ENCODE results near the gene INTS11.
"Not testable (repeated sequence)": the region's sequence is repeated elsewhere in the genome, so short reads cannot be mapped to it uniquely, and the experiment has no call there.

INTS11 gene

DNA sequence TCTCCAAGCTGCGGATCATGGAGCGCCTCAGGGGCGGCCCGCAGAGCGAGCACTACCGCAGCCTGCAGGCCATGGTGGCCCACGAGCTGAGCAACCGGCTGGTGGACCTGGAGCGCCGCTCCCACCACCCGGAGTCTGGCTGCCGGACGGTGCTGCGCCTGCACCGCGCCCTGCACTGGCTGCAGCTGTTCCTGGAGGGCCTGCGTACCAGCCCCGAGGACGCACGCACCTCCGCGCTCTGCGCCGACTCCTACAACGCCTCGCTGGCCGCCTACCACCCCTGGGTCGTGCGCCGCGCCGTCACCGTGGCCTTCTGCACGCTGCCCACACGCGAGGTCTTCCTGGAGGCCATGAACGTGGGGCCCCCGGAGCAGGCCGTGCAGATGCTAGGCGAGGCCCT lies 2.8 kb upstream of the INTS11 start:
- DNase-seq = no peak

DNA sequence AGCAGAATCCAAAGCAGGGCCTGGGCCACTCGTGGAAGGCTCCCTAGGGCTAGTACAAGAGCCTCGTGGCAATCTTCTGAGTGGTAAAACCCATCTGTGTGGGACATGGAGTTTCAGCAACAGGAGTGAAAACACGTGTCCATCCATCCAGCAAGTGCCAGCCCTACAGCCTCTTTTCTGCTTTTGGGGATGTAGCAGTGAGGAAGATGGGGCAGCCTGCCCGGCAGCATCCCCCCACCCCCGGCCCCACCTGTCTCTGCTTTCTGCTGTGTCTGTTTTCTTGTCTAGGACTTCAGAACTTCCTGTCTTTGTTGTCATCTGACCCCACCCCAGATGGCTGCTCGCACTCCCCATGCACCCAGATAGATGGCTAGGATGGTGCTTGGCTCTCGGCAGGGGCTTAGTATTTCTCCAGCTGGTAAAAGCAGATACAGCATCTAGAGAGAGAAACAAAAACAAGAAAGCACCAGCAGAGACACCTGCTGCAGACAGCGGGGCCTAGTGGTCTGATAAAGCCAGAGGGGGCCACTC lies 1.7 kb upstream of the INTS11 start:
- DNase-seq = peak; percentile 46

DNA sequence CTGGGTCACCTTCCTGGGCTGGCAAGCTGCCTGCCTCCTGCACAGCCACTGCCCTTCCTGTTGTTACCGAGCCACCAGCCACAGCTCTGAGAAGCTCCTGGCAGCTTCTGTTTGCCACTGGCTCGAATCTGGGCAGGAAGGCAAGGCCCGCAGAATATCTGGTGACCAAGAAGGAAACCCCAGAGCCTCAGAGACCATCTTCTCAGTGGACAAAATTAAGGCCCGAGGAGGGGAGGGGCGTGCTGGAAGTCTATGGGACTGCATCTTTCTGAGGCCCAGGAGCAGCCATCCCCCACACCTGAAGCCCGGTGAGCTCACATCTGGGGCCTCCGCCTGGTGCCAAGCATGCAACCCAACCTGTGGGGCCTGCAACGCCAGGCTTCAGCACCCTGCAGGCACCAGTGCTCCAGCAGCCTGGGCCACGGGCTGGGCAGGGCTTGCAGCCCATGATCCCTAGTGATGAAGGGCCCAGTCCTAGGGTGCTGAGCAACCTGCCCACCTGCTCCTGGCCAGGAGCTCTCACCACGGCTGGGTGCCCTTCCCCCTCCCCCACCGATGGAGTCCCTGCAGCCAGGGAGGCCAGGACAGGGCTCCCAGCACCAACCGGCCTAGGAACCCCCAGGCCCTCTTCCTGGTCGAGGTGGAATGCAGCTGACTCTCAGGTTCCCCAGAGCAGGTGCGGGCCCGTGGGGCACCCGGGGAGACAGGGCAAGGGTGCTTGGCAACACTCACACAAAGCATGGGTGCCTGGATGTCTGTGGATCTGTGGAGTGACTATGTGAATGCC lies 1.0 kb upstream of the INTS11 start:
- DNase-seq = peak; percentile 86

DNA sequence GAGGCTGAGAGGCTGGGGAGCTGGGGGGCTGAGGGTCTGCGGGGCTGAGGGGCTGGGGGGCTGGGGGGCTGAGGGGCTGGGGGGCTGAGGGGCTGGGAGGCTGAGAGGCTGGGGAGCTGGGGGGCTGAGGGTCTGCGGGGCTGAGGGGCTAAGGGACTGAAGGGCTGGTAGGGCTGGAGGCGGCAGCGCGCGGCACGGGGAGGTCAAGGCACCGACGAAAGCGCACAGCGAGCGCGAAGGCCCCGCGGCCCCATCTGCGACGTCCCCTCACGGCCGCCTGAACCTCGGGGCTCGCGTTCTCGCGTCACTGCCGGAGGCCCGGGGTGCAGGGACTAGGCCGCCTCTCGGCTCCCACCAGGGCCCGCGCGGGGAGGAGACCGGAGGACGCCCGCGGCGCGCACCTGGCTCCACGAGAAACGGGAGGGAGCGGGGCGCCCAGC lies 356 bp downstream of the INTS11 start:
- no peak for DNase-seq

DNA sequence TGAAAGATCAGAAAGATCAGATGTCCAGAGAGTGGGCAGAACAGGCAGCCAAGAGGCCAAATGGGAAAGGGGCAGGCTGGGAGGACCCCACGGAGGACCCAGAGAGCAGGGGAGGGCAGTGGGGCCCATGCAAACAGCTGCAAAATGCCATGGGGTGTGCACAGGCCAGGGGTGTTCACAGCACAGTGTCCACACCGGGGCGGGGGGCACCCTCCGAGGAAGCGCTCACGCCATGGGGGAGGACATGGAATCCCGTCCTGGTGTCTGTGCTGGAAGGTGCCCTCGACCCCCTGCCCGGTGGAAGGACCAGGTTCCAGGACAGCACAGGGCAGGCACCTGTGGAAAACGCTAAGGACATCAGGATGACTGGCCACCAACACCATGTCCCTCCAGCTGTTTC lies 1.5 kb downstream of the INTS11 start:
- no peak for DNase-seq

DNA sequence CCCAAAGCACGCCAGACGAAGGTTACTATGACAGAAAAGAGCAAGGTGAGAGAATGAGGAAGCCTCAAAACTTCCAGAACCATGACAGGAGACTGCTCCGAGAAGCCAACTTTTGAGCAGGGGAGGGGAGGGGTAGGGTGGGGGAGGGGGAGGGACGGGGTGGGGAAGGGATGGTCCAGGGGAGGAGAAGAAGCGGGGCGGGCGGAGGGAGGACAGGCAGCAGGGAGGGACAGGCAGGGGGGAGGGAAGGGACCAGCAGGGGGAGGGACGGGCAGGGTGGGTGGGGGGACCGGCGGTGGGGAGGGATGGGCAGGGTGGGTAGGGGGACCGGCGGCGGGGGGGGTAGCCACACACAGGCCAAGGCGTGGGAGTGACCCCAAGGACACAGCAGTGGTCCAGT lies 2.0 kb downstream of the INTS11 start:
- no peak for DNase-seq

DNA sequence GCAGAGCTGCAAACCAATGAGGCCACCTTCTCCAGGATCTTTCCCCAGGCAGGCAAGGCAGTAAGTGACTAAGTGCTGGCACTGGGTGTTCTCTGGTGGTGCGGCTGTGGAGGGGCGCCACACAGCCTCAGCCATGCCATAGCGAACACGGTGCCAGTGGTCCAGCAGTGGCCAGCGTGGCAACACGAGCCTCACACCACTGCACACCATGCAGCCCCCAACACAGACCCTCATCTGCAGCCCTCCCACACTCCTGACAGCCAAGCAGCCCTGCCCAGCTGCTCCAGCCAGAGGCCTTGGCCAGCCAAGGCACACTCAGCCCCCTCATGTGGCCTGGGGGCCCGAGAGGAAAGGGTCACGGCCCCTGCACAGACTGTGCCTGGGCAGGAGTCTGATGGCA lies 3.0 kb downstream of the INTS11 start:
- no peak for DNase-seq

DNA sequence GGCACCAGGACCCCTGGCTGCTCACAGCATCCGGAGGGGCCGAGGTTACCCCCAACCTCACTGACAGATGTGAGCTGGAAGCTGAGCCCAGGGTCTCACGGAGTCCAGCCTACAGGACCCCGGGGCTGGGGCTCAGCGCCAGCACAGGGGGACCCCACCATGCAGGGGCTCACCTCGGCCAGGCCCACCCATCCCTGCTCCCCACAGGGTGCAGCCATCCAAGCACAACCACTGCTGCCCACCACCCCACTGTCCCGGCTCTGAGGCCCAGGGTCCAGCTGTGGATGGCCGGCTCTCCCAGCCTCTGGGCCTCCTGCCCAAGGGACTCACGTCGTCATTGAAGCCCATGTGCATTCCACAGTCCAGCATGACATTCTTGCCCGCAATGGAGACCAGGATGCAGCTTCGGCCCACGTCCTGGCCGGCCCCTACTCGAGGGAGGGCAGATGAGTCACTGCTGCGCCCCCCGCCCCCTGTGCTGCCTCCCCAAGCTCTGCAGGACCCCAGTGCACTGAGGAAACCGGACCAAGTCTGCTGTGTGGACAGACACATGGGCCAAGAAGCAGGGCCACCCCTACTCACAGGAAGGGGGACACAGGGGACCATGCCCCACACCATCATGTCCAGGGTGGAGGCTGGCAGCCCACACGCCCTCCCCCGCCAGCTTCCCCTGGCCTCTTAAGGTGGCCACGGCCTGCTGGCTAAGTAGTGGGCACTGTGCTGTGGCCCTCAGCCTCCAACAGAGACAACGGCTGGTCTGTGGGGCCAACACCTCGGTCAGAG lies 3.6 kb downstream of the INTS11 start:
- no peak for DNase-seq

DNA sequence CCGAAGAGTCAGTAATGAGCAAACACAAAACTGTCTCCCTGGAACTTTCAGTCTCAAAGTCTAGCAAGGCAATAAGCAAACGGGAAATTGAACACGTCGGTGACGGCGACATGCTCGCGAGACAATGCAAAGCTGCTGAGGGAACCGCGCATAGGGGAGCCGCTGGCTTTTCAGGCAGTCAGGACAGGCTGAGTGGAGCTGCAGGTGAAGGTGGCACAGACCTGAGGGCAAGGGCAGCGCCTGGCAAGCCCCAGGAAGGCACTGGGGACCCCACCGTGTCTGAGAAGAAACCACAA lies 4.9 kb downstream of the INTS11 start:
- no peak for DNase-seq

DNA sequence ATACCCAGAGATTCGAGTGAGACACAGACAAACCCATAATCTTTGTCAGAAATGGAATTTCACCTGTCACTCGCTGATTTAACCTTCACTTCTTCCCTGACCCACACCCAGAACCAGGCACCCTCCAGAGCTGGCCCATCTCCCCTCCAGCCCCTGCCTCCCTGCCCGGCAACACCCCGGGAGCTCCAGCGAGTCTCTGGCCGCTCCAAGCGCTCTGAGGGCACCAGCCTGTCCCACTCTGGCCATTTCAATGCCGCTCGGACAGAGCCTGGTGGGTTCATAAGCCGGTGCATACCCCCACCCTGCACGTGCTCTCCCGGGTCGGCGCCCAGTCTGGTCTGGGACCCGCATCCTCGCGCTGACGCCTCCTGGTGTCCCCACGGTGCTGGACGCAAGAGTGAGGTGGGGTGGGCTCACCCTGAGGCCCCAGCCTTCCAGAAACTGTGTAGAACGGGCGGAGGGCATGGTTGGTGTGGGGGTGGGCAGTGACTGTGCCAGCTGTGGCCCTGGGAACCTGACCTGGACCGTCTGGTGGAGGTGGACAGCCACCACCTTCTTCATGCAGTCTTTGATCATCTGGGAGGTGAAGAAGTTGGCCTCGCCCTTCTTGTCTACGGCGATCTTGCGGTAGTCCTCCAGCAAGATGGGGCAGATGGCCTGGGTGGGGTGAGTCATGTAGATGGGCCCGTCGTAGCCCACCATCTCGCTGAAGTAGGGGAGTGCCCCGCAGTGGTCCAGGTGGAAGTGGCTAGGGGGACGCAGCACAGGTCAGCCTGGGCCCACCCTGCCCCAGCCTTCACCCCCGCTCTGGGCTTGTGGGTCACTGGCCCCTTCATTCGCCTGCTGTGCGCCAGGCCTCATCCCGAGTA lies 5.4 kb downstream of the INTS11 start:
- DNase-seq = no peak

DNA sequence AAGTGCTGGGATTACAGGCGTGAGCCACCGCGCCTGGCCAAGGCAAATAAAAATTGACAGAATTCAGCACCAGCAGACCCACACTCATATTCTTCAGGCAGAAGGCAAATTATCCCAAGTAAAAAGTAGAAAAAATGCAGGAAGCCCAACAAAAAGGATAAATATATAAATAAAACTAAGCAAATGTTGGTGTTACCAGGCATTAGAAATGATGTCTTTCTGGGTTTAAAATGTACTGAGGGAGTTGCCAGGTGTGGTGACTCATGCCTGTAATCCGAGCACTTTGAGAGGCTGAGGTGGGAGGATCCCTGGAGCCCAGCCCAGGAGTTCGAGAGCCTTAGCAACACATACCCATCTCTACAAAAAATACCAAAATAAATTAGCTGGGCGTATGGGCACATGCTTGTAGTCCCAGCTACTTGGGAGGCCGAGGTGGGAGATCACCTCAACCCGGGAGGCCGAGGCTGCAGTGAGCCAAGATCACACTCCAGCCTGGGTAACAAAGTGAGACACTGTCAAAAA lies 6.3 kb downstream of the INTS11 start:
- no peak for DNase-seq

DNA sequence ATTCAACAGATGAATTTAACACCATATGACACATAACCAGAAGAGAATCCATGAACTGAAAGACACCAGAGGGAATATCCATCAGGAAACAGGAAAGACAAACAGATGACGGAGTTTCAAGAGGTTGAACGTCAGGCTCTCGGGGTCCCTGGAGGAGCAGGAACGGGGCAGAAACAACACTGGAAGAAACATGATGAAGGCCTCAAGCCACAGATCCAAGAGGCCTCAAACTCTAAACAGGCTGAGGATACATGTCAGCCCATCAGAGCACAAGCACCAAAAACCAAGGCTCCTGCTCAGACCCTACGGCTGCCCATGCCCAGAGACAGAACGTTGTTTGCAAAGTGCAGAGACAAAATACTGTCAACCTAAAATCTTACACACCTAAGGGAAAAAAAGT lies 7.0 kb downstream of the INTS11 start:
- DNase-seq = no peak

DNA sequence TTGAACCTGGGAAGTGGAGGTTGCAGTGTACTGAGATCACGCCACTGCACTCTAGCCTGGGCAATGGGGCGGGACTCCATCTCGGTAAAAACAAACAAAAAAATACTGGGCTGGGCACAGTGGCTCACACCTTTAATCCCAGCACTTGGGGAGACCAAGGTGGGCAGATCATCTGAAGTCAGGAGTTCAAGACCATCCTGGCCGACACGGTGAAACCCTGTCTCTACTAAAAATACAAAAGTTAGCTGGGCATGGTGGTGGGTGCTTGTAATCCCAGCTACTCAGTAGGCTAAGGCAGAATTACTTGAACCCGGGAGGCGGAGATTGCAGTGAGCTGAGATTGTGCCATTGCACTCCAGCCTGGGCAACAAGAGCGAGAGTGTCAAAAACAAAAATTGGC lies 8.3 kb downstream of the INTS11 start:
- not testable (repeated sequence) for DNase-seq

DNA sequence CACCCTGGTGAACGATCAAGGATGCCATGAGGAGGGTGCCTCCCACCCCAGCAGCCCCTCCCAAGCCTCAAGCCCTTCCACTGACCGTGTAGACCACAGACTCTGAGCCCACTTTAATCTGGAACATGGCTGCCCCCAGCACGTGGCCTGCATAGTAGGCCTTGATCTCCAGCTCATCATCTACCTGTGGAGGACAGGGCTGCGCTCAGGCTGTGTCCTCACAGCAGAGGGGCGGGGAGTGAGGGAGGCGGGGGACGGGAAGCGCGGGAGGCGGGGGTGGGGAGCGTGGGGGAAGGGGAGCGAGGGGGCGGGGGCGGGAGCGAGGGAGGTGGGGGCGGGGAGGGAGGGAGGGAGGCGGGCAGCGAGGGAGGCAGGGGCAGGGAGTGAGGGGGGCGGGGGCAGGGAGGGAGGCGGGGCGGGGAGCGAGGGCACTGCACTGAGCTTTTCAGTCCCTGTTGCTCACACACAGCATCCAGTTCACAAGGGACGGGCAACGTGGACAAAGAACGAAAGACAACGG lies 9.0 kb downstream of the INTS11 start:
- DNase-seq = no peak

DNA sequence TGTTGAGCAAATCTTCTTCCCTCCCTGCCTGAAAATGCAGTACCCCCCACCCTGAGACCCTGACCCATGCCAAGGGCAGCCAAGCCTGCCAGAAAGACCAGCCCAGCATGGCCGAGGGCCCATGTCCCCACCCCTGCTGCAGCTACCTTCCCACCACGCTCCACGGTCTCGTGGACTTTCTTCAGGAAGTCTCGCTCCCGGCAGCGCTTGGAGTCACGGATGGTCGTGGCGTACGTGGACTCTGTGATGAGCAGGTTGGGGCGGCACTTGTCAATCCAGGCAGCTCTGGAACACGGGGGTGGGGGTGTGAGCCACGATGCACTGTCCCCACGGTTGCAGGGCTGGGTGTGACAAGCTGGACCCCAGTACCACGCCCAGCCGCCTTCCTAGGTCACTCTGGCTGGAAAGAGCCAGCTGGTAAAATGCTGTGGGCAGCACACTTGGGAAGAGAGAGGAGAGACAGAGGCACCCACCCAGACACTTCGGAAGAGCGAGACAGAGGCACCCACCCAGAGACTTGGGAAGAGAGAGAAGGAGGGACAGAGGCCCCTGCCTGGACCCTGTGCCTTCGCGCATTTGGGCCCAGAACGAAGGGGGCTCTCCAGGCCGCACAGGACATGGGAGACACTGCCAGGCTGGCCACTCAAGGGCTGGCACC lies 9.7 kb downstream of the INTS11 start:
- DNase-seq = no peak

DNA sequence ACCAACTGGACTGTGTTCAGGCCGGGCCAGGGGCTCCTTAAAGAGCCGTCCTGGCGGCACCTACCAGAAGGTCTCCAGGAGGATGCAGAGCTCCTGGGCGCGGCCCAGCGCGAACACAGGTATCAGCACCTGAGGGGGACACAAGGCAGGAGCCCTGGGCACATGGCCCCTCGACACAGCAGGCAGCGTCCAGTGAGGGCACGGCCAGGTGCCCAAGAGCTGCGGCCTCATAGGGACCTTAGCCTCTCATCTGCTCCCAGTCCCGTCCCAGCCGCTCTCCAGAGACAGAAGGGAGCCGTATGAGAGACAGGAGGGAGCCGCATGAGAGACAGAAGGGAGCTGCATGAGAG lies 10.2 kb downstream of the INTS11 start:
- DNase-seq = no peak

DNA sequence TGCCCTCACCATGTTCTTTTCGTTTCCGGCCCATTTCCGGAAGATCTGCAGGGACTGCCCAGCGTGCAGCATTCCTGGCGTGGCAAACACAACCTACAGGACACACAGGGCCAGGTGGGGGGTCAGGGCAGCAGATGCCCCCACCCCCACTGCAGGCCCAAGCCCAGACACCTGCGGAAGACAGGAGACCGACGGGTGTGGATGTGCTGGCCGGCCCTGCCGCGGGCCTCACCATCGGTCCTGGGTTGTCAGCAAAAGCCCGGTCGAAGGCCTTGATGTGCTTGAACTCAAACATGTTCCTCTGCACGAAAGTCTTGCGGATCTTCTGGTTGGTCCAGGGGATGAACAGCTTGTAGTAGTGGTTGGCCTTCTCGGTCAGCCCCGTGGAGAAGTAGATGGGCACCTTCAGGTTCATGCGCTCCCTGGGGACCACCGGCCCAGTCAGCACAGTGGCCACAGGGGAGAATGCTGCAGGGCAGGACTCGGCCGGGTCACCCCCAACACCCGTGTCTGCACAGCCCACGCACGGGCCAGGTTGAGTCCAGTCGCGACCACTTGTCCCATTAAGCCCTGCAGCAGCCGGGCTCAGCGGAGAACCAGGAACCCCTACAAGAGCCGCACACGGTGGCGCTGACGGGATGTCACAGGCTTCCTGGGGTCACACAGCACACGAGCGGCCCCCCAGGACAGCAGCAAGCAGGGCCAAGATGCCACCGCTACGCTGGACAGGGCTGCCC lies 10.8 kb downstream of the INTS11 start:
- DNase-seq = no peak

DNA sequence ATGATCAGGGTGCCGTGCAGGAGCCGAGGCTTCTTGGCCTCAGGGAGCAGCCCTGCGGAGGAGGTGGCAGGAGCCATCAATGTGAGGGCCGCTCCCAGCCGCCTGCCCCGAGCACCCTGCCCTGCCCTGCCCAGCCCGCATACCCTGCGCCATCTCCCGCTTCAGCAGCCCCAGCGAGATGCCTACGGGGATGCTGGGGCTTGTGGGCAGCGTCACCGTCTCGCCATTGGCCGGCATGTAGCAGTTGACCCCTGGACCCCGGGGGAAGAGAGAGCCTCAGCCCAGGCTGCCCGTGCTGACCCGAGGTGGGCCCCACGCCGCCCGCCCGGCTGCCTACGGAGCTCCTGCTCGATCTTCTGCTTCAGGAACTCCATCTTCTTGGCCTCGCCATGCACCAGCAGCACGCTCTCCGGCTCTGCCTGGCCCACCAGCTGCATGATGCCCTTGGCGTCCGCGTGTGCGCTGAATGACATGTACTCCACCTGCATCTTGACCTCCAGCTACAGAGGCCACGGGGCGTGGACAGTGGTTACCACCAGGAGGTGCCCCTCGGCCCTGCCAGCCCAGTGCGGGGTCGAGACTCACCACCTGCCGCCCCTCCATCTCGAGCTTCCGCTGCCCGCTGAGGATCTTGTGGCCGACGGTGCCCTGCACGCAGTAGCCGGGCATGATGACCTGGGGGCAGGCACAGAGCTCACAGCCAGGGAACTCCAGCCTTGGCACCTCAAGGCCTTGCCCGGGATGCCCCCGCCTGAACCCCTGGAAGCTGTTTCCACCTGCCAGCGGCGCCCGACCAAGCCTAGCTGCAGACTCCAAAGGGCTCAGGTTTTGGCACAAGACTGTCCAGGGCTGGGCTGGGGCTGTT lies 11.8 kb downstream of the INTS11 start:
- DNase-seq = no peak

DNA sequence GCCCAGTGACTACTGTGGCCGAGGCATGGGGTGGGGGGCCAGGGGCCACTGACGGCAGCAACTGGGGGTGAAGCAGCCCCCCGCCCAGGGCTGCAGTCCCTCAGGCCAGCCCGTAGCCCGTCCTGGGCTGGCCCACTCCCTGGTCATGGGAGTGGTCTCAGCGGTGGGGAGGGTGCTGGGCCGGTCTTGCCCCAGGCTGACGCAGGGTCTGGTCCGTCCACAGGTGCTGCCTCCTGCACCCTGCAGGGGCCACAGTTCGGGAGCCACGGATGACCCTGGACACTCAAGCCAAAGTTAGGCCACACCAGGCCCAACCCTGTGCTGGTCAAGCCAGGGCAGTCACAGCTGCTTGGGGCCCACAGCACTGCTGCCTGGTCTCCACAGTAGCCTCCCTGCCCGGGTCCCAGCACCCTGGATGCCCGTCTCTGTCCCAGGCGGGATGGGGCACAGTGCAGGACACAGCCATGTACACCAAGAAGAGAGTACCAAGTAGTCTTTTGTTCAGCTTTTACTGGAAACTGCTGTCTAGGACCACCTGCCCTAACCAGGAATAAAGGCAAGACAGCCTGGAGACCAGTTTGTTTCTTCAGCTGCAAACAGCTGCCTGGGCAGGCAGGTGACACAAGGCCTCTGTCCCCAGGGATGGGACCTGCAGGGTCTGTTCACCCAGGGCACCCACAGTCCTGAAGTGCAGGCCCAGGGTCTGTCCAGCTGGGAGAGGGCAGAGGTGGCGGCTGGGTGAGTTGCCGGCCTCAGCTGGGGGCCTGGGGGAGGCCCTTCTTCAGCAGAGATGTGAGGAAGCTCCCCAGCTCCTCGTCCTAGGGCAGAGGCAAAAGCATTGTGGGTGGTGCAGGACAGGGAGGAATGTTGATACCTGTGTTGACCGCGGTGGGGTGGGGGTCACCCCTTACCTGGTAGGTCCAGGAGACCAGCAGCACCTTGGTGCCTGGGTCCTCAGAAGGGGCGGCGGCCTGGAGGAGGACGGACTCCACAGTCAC lies 13.1 kb downstream of the INTS11 start:
- DNase-seq = no peak

All from RPMI8226 (cell line).